H9 (cell line): Measurements from ENCODE around the gene GPS1. TPM values are rescaled to one million over a fixed set of nuclear protein-coding genes. Genes with fewer than 3 reads are reported as not detected.
A peak's percentile ranks its signal among the peaks of the same experiment; 100 is the strongest.

Experiments used
- DNase-seq: peaks from one replicate; pipeline ENCODE4 v3.0.0-alpha.2; 2017
- H2AFZ ChIP-seq: one replicate; pipeline ENCODE4 v1.6.1; 2013; ENCODE audit warnings: mild to moderate bottlenecking, low read length, control low read depth, moderate library complexity
- H2AK5ac ChIP-seq: 2 replicates; pipeline ENCODE4 v1.6.1; 2013; ENCODE audit warnings: low read length, control low read depth, mixed read lengths; ENCODE audit not compliant: insufficient read length
- H2BK120ac ChIP-seq: one replicate; pipeline ENCODE4 v1.6.1; 2013; ENCODE audit warnings: low read depth, mild to moderate bottlenecking, low read length, control low read depth, inconsistent platforms; ENCODE audit not compliant: poor library complexity, severe bottlenecking
- H2BK12ac ChIP-seq: 2 replicates; pipeline ENCODE4 v1.6.1; 2013; ENCODE audit warnings: low read length, control low read depth, mixed read lengths, low read depth; ENCODE audit not compliant: insufficient read length
- H2BK15ac ChIP-seq: 2 replicates; pipeline ENCODE4 v1.6.1; 2013; ENCODE audit warnings: low read depth, low read length, control low read depth
- H2BK20ac ChIP-seq: one replicate; pipeline ENCODE4 v1.6.1; 2013; ENCODE audit warnings: low read depth, mild to moderate bottlenecking, low read length, control low read depth, inconsistent platforms; ENCODE audit not compliant: poor library complexity, severe bottlenecking
- H2BK5ac ChIP-seq: 2 replicates; pipeline ENCODE4 v1.6.1; 2013; ENCODE audit warnings: low read length, control low read depth, mixed read lengths; ENCODE audit not compliant: insufficient read length
- H3K14ac ChIP-seq: 2 replicates; pipeline ENCODE4 v1.6.1; 2013; ENCODE audit warnings: low read length, control low read depth; ENCODE audit not compliant: insufficient read depth
- H3K18ac ChIP-seq: 2 replicates; pipeline ENCODE4 v1.6.1; 2013; ENCODE audit warnings: low read depth, mild to moderate bottlenecking, mixed read lengths, low read length, control low read depth; ENCODE audit not compliant: insufficient read length
- H3K23ac ChIP-seq: 2 replicates; pipeline ENCODE4 v1.6.1; 2013; ENCODE audit warnings: low read length, control low read depth, mixed read lengths, low read depth; ENCODE audit not compliant: insufficient read length
- H3K23me2 ChIP-seq: 2 replicates; pipeline ENCODE4 v1.6.1; 2013; ENCODE audit warnings: low read depth, mild to moderate bottlenecking, mixed read lengths, low read length, control low read depth; ENCODE audit not compliant: insufficient read length, poor library complexity, severe bottlenecking
- H3K27ac ChIP-seq: 2 replicates; pipeline ENCODE4 v1.5.1; 2013; ENCODE audit warnings: low read length, control low read depth, mixed read lengths, low read depth; ENCODE audit not compliant: insufficient read length
- H3K27me3 ChIP-seq: 2 replicates; pipeline ENCODE4 v1.6.1; 2013; ENCODE audit warnings: low read length, control low read depth, inconsistent platforms; ENCODE audit not compliant: insufficient read depth
- H3K4ac ChIP-seq: 2 replicates; pipeline ENCODE4 v1.6.1; 2013; ENCODE audit warnings: low read depth, mild to moderate bottlenecking, control low read depth, inconsistent platforms, low read length, moderate library complexity
- H3K4me1 ChIP-seq: 2 replicates; pipeline ENCODE4 v1.6.1; 2013; ENCODE audit warnings: low read length, control low read depth, inconsistent platforms; ENCODE audit not compliant: insufficient read depth
- H3K4me2 ChIP-seq: 2 replicates; pipeline ENCODE4 v1.6.1; 2013; ENCODE audit warnings: low read length, control low read depth, mixed read lengths; ENCODE audit not compliant: insufficient read length, insufficient read depth
- H3K56ac ChIP-seq: 2 replicates; pipeline ENCODE4 v1.6.1; 2013; ENCODE audit warnings: low read depth, mild to moderate bottlenecking, mixed read lengths, low read length, control low read depth; ENCODE audit not compliant: insufficient read length
- H3K79me1 ChIP-seq: 2 replicates; pipeline ENCODE4 v1.6.1; 2013; ENCODE audit warnings: low read depth, mild to moderate bottlenecking, moderate library complexity, low read length, control low read depth, inconsistent platforms; ENCODE audit not compliant: insufficient read depth, poor library complexity, severe bottlenecking
- H3K79me2 ChIP-seq: 2 replicates; pipeline ENCODE4 v1.6.1; 2013; ENCODE audit warnings: low read length, control low read depth, inconsistent platforms; ENCODE audit not compliant: insufficient read depth
- H3K9ac ChIP-seq: 2 replicates; pipeline ENCODE4 v1.6.1; 2013; ENCODE audit warnings: low read length, control low read depth, mixed read lengths; ENCODE audit not compliant: insufficient read length; ENCODE audit errors: extremely low read depth
- H3K9me3 ChIP-seq: one replicate; pipeline ENCODE4 v1.6.1; 2013; ENCODE audit warnings: low read depth, low read length, inconsistent platforms; ENCODE audit not compliant: control insufficient read depth
- H3T11ph ChIP-seq: one replicate; pipeline ENCODE4 v1.6.1; 2013; ENCODE audit warnings: mild to moderate bottlenecking, low read length, control low read depth, inconsistent platforms
- H4K20me1 ChIP-seq: one replicate; pipeline ENCODE4 v1.6.1; 2013; ENCODE audit not compliant: control insufficient read depth, insufficient read length, insufficient read depth
- H4K5ac ChIP-seq: 2 replicates; pipeline ENCODE4 v1.6.1; 2013; ENCODE audit warnings: low read depth, mild to moderate bottlenecking, mixed read lengths, low read length, control low read depth; ENCODE audit not compliant: insufficient read length
- H4K8ac ChIP-seq: replicated peaks from 2 replicates; pipeline ENCODE4 v1.6.1; 2013; ENCODE audit warnings: low read length, control low read depth, mixed read lengths, low read depth; ENCODE audit not compliant: insufficient read length
- H4K91ac ChIP-seq: 2 replicates; pipeline ENCODE4 v1.6.1; 2013; ENCODE audit warnings: low read depth, mild to moderate bottlenecking, moderate library complexity, mixed read lengths, low read length, control low read depth; ENCODE audit not compliant: insufficient read length
- H3K27ac Mint-ChIP-seq, 3 experiments: 2 replicates in 2 of 3; 3 replicates in 1 of 3; pipeline ENCODE4 v1.8.0; 2020 to 2021; ENCODE audit warnings: mixed read lengths in 3 of 3, mild to moderate bottlenecking in 1 of 3, moderate library complexity in 1 of 3
- H3K27me3 Mint-ChIP-seq: 2 replicates; pipeline ENCODE4 v1.8.0; 2021; ENCODE audit warnings: low read depth, mild to moderate bottlenecking, moderate library complexity, mixed read lengths
- H3K36me3 Mint-ChIP-seq, 3 experiments: 2 replicates in 2 of 3; 3 replicates in 1 of 3; pipeline ENCODE4 v1.8.0; 2020 to 2021; ENCODE audit warnings: low read depth in 3 of 3, mixed read lengths in 3 of 3; ENCODE audit not compliant: insufficient read depth in 1 of 3
- H3K4me1 Mint-ChIP-seq, 2 experiments: 2 replicates each; pipeline ENCODE4 v1.8.0; 2020; ENCODE audit warnings: mixed read lengths in 2 of 2
- H3K4me3 Mint-ChIP-seq, 2 experiments: 2 replicates in 1 of 2; 3 replicates in 1 of 2; pipeline ENCODE4 v1.8.0; 2020 to 2021; ENCODE audit warnings: mild to moderate bottlenecking in 2 of 2, mixed read lengths in 2 of 2, moderate library complexity in 1 of 2
- H3K9me3 Mint-ChIP-seq, 2 experiments: 2 replicates in 1 of 2; 3 replicates in 1 of 2; pipeline ENCODE4 v1.8.0; 2020; ENCODE audit warnings: mild to moderate bottlenecking in 2 of 2, mixed read lengths in 2 of 2, moderate library complexity in 1 of 2
- WGBS: extraction: QIAGEN DNeasy Blood & Tissue Kit; methylation state at CpG from one replicate; pipeline ENCODE4 v1.1.7; 2013; ENCODE audit warnings: missing lambda C conversion rate, low lambda C conversion rate, mixed read lengths; ENCODE audit not compliant: insufficient read length; ENCODE audit errors: extremely low coverage; 5-methylcytosine and 5-hydroxymethylcytosine counted together
- total RNA-seq: library from RNA; stranded (reverse); gene quantifications from 2 replicates; pipeline ENCODE4 v1.2.1, GENCODE V29; 2021
- TF ChIP-seq, protein P1 (sequence below): fragments of 200-600 bp; sonication (generic); conservative IDR thresholded peaks from 3 replicates; pipeline ENCODE4 v1.8.0; 2021; ENCODE audit warnings: antibody characterized with exemption, mild to moderate bottlenecking

Gene GPS1
- total RNA-seq, 1 experiment from 2014 or later = 164 TPM

DNA sequence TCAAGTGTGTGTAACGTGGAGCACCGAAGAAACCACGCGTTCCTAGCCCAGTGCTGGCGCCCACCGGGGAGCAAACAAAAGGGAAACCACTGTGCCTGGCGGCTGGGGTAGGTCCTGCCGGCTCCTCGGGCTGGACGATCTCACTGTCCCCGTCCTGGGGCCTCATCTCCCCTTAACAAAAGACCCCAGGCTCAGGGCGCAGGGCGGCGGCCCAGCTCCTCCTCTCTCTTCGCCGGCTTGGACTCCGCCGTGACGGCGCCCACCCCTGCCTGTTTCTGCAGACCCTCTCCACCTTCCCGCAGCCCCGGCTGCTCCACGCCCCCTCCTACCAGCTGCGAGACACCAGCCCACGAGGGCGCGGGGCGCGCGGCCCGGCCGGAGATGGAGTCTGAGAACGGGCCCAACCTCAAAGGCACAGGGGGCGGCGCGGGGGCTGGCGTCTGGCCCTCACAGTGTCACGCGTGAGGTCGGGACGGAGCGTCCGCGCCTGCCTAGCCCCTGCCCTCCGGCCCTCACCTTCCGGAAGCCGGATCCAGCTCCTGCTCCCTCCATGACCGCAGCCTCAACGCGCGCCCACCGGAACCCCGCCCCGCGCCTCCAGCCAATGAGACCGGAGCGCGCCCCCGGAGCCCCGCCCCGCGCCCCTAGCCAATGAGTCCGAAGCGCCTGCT, 29.3 kb upstream of the GPS1 start, which contains the start of gene CENPX:
Gene CENPX (minus strand): TSS at position 569 of the 671 bp plus-strand sequence. CDS start 17 bp downstream, at position 552.
- H3K36me3 Mint-ChIP-seq = peaks cover 5 to 12% (median 7%) of the 10 kb centered on the region in 3 experiments; a peak in 5 of 7 replicates
- Histone ChIP-seq H3K4ac (no peak within 1 kb of the TSS), H3K23me2 (peaks cover 5% of the 10 kb centered on the region), H3K56ac (no peak within 1 kb of the TSS), H4K8ac (no peak within 1 kb of the TSS), H3K9ac (peak within 1 kb of the TSS; percentile 39), H3K79me2 (no peaks in the 10 kb centered on the region), H3K14ac (peak within 1 kb of the TSS; percentile 67; the same call in 1 of the 2 replicates), H3K27ac (no peak within 1 kb of the TSS), H3K4me2 (peak within 1 kb of the TSS; percentile 89), H2AFZ (no peak within 1 kb of the TSS), H2BK5ac (no peak within 1 kb of the TSS), H4K91ac (no peak within 1 kb of the TSS), H2AK5ac (no peak within 1 kb of the TSS), H2BK120ac (no peak within 1 kb of the TSS), H3T11ph (no peak within 1 kb of the TSS), H3K4me1 (no peaks in the 10 kb centered on the region), H3K9me3 (no peaks in the 10 kb centered on the region), H3K23ac (no peak within 1 kb of the TSS), H3K27me3 (no peaks in the 10 kb centered on the region), H2BK20ac (no peak within 1 kb of the TSS), H3K79me1 (peaks cover 5% of the 10 kb centered on the region), H4K5ac (no peak within 1 kb of the TSS), H3K18ac (no peak within 1 kb of the TSS), H2BK12ac (no peak within 1 kb of the TSS), H4K20me1 (no peaks in the 10 kb centered on the region), H2BK15ac (no peak within 1 kb of the TSS)
- peaks cover 0 to 2% of the 10 kb centered on the region in 2 experiments; a peak in 1 of 5 replicates for H3K9me3 Mint-ChIP-seq
- 0 out of 7 replicates have a peak within 1 kb of the TSS, but pooled peaks of 1 of the 3 experiments have one; percentile 49 for H3K27ac Mint-ChIP-seq
- WGBS = no CpG with 5 or more reads among the region's 64 CpGs
- H3K4me3 Mint-ChIP-seq = peak within 1 kb of the TSS; percentile 79 to 88
- peaks cover 7 to 16% of the 10 kb centered on the region in 2 experiments for H3K4me1 Mint-ChIP-seq
- no peaks in the 10 kb centered on the region; the same call in none of the 2 replicates for H3K27me3 Mint-ChIP-seq
- TF ChIP-seq, protein P1, sequence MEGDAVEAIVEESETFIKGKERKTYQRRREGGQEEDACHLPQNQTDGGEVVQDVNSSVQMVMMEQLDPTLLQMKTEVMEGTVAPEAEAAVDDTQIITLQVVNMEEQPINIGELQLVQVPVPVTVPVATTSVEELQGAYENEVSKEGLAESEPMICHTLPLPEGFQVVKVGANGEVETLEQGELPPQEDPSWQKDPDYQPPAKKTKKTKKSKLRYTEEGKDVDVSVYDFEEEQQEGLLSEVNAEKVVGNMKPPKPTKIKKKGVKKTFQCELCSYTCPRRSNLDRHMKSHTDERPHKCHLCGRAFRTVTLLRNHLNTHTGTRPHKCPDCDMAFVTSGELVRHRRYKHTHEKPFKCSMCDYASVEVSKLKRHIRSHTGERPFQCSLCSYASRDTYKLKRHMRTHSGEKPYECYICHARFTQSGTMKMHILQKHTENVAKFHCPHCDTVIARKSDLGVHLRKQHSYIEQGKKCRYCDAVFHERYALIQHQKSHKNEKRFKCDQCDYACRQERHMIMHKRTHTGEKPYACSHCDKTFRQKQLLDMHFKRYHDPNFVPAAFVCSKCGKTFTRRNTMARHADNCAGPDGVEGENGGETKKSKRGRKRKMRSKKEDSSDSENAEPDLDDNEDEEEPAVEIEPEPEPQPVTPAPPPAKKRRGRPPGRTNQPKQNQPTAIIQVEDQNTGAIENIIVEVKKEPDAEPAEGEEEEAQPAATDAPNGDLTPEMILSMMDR = no peak
- no peak for DNase-seq
